T-helper 1 cell treated with Interleukin-12 subunit alpha and Interleukin-12 subunit beta and Interleukin-4 antibody, amounts not matched to agents 30 μg/mL and 1 μg/mL, for 36 hours (primary cell): ENCODE measurements around the gene ASB6.

Experiments
- H3K27ac Mint-ChIP-seq: one replicate; pipeline ENCODE4 v1.8.0; 2021; ENCODE audit warnings: mild to moderate bottlenecking, mixed read lengths
- H3K27me3 Mint-ChIP-seq: one replicate; pipeline ENCODE4 v1.8.0; 2021; ENCODE audit warnings: low read depth, mixed read lengths
- H3K36me3 Mint-ChIP-seq: one replicate; pipeline ENCODE4 v1.8.0; 2021; ENCODE audit warnings: low read depth, mixed read lengths
- H3K4me1 Mint-ChIP-seq: one replicate; pipeline ENCODE4 v1.8.0; 2021; ENCODE audit warnings: low read depth, mixed read lengths
- H3K4me3 Mint-ChIP-seq: one replicate; pipeline ENCODE4 v1.8.0; 2021; ENCODE audit warnings: mild to moderate bottlenecking, moderate library complexity, mixed read lengths
- H3K9me3 Mint-ChIP-seq: one replicate; pipeline ENCODE4 v1.8.0; 2021; ENCODE audit warnings: mixed read lengths

ASB6 gene

GRCh38 chr9:129641750-129642585 is at the start of gene ASB6:
TSS of gene ASB6 (minus strand) at chr9:129642151. CDS start at chr9:129641999, 152 bp downstream.
- Mint-ChIP-seq H3K27me3 (no peaks in the 10 kb centered on the region), H3K36me3 (peaks cover 11% of the 10 kb centered on the region), H3K27ac (peak within 1 kb of the TSS; percentile 89), H3K9me3 (no peaks in the 10 kb centered on the region), H3K4me3 (peak within 1 kb of the TSS; percentile 88), H3K4me1 (peaks cover 8% of the 10 kb centered on the region)

GRCh38 chr9:129688285-129689043 is 46.5 kb upstream of the ASB6 start:
- H3K27me3 Mint-ChIP-seq: no peaks in the 10 kb centered on the region
- H3K4me1 Mint-ChIP-seq: no peaks in the 10 kb centered on the region
- no peak overlapping the region for H3K27ac Mint-ChIP-seq
- no peaks in the 10 kb centered on the region for H3K36me3 Mint-ChIP-seq
- H3K9me3 Mint-ChIP-seq: no peaks in the 10 kb centered on the region
- H3K4me3 Mint-ChIP-seq: no peak overlapping the region

GRCh38 chr9:129687391-129687790 is 45.4 kb upstream of the ASB6 start:
- H3K27me3 Mint-ChIP-seq: no peaks in the 10 kb centered on the region
- no peaks in the 10 kb centered on the region for H3K4me1 Mint-ChIP-seq
- no peaks in the 10 kb centered on the region for H3K9me3 Mint-ChIP-seq
- no peak overlapping the region for H3K4me3 Mint-ChIP-seq
- H3K36me3 Mint-ChIP-seq: no peaks in the 10 kb centered on the region
- no peak overlapping the region for H3K27ac Mint-ChIP-seq

GRCh38 chr9:129686736-129687135 is 44.8 kb upstream of the ASB6 start:
- no peaks in the 10 kb centered on the region for H3K36me3 Mint-ChIP-seq
- no peaks in the 10 kb centered on the region for H3K9me3 Mint-ChIP-seq
- H3K27me3 Mint-ChIP-seq: no peaks in the 10 kb centered on the region
- H3K4me1 Mint-ChIP-seq: no peaks in the 10 kb centered on the region
- no peak overlapping the region for H3K27ac Mint-ChIP-seq
- no peak overlapping the region for H3K4me3 Mint-ChIP-seq

- H3K27ac Mint-ChIP-seq: no peak overlapping the region
- H3K27me3 Mint-ChIP-seq: no peaks in the 10 kb centered on the region
- no peaks in the 10 kb centered on the region for H3K36me3 Mint-ChIP-seq
- H3K9me3 Mint-ChIP-seq: no peaks in the 10 kb centered on the region
- H3K4me3 Mint-ChIP-seq: no peak overlapping the region
- H3K4me1 Mint-ChIP-seq: no peaks in the 10 kb centered on the region
These were observed 43.9 kb upstream of the ASB6 start for GRCh38 chr9:129685933-129686259.

GRCh38 chr9:129685220-129685932 is 43.4 kb upstream of the ASB6 start:
- no peak overlapping the region for H3K4me3 Mint-ChIP-seq
- no peaks in the 10 kb centered on the region for H3K27me3 Mint-ChIP-seq
- no peaks in the 10 kb centered on the region for H3K9me3 Mint-ChIP-seq
- H3K27ac Mint-ChIP-seq: no peak overlapping the region
- no peaks in the 10 kb centered on the region for H3K36me3 Mint-ChIP-seq
- H3K4me1 Mint-ChIP-seq: no peaks in the 10 kb centered on the region

- no peaks in the 10 kb centered on the region for H3K9me3 Mint-ChIP-seq
- H3K4me3 Mint-ChIP-seq: no peak overlapping the region
- H3K27me3 Mint-ChIP-seq: no peaks in the 10 kb centered on the region
- no peaks in the 10 kb centered on the region for H3K4me1 Mint-ChIP-seq
- H3K36me3 Mint-ChIP-seq: no peaks in the 10 kb centered on the region
- no peak overlapping the region for H3K27ac Mint-ChIP-seq
These were observed 40.4 kb upstream of the ASB6 start for GRCh38 chr9:129682381-129682780.

GRCh38 chr9:129681924-129682323 is 40.0 kb upstream of the ASB6 start:
- Mint-ChIP-seq H3K4me1 (no peaks in the 10 kb centered on the region), H3K27me3 (peaks cover 2% of the 10 kb centered on the region), H3K9me3 (no peaks in the 10 kb centered on the region), H3K4me3 (no peak overlapping the region), H3K27ac (no peak overlapping the region), H3K36me3 (no peaks in the 10 kb centered on the region)

- Mint-ChIP-seq H3K4me3 (no peak overlapping the region), H3K4me1 (no peaks in the 10 kb centered on the region), H3K27ac (no peak overlapping the region), H3K9me3 (no peaks in the 10 kb centered on the region), H3K36me3 (no peaks in the 10 kb centered on the region), H3K27me3 (peaks cover 3% of the 10 kb centered on the region)
These were observed 37.6 kb upstream of the ASB6 start for GRCh38 chr9:129679537-129679936.

- Mint-ChIP-seq H3K9me3 (no peaks in the 10 kb centered on the region), H3K27ac (no peak overlapping the region), H3K27me3 (peaks cover 3% of the 10 kb centered on the region), H3K4me3 (no peak overlapping the region), H3K4me1 (no peaks in the 10 kb centered on the region), H3K36me3 (no peaks in the 10 kb centered on the region)
These were observed 36.9 kb upstream of the ASB6 start for GRCh38 chr9:129678844-129679243.

- no peak overlapping the region for H3K4me3 Mint-ChIP-seq
- H3K9me3 Mint-ChIP-seq: no peaks in the 10 kb centered on the region
- no peaks in the 10 kb centered on the region for H3K4me1 Mint-ChIP-seq
- no peaks in the 10 kb centered on the region for H3K36me3 Mint-ChIP-seq
- H3K27ac Mint-ChIP-seq: no peak overlapping the region
- H3K27me3 Mint-ChIP-seq: peaks cover 3% of the 10 kb centered on the region
These were observed 35.5 kb upstream of the ASB6 start for GRCh38 chr9:129677456-129677855.

- Mint-ChIP-seq H3K36me3 (no peaks in the 10 kb centered on the region), H3K27ac (no peak overlapping the region), H3K9me3 (no peaks in the 10 kb centered on the region), H3K4me1 (no peaks in the 10 kb centered on the region), H3K4me3 (no peak overlapping the region), H3K27me3 (peaks cover 3% of the 10 kb centered on the region)
These were observed 35.0 kb upstream of the ASB6 start for GRCh38 chr9:129676975-129677374.

GRCh38 chr9:129676287-129676686 is 34.3 kb upstream of the ASB6 start:
- Mint-ChIP-seq H3K4me3 (no peak overlapping the region), H3K27me3 (peaks cover 3% of the 10 kb centered on the region), H3K36me3 (no peaks in the 10 kb centered on the region), H3K27ac (no peak overlapping the region), H3K4me1 (no peaks in the 10 kb centered on the region), H3K9me3 (no peaks in the 10 kb centered on the region)

GRCh38 chr9:129675620-129676019 is 33.7 kb upstream of the ASB6 start:
- no peaks in the 10 kb centered on the region for H3K9me3 Mint-ChIP-seq
- no peak overlapping the region for H3K4me3 Mint-ChIP-seq
- H3K4me1 Mint-ChIP-seq: no peaks in the 10 kb centered on the region
- peaks cover 3% of the 10 kb centered on the region for H3K27me3 Mint-ChIP-seq
- no peaks in the 10 kb centered on the region for H3K36me3 Mint-ChIP-seq
- no peak overlapping the region for H3K27ac Mint-ChIP-seq

- H3K4me1 Mint-ChIP-seq: no peaks in the 10 kb centered on the region
- no peaks in the 10 kb centered on the region for H3K36me3 Mint-ChIP-seq
- H3K27me3 Mint-ChIP-seq: peaks cover 3% of the 10 kb centered on the region
- H3K9me3 Mint-ChIP-seq: no peaks in the 10 kb centered on the region
- H3K27ac Mint-ChIP-seq: no peak overlapping the region
- H3K4me3 Mint-ChIP-seq: no peak overlapping the region
These were observed 32.3 kb upstream of the ASB6 start for GRCh38 chr9:129674229-129674628.
